ENCODE data around the gene KDM1A.

KDM1A gene

GRCh38 chr1:23124259-23125026 lies 105.2 kb downstream of the KDM1A start:
- intact Hi-C loops (cut with DNase I): no loop called here
- DNase-seq: no peak

- intact Hi-C loops (cut with DNase I): no loop called here
- no peak for DNase-seq
Observed at GRCh38 chr1:23125489-23125888, 106.2 kb downstream of the KDM1A start.

- no peak for DNase-seq
- intact Hi-C loops (cut with DNase I): no loop called here
Observed at GRCh38 chr1:23126200-23126599, 106.9 kb downstream of the KDM1A start.

GRCh38 chr1:23126801-23127200 lies 107.5 kb downstream of the KDM1A start:
- DNase-seq: no peak
- intact Hi-C loops (cut with DNase I): no loop called here

GRCh38 chr1:23129846-23130245 lies 110.6 kb downstream of the KDM1A start:
- intact Hi-C loops (cut with DNase I): no loop called here
- DNase-seq: no peak

- no peak for DNase-seq
- intact Hi-C loops (cut with DNase I): no loop called here
Observed at GRCh38 chr1:23132033-23132432, 112.8 kb downstream of the KDM1A start.

Data from posterior cingulate gyrus (tissue), 11 donors.